ENCODE results near the gene PCED1B. TPM values are rescaled to one million over a fixed set of nuclear protein-coding genes. Genes with fewer than 3 reads are reported as not detected.

Gene PCED1B
- total and polyA plus RNA-seq, 2 donors from 2014 or later = 2.8 to 9.2 TPM

- Histone ChIP-seq H3K27me3 (ENCODE audit: control insufficient read depth, insufficient read depth, low read length) (no peaks in the 10 kb centered on the region), H3K4me3 (ENCODE audit: low read length in 3 of 3) (no peak overlapping the region), H3K9ac (ENCODE audit: low read length in 3 of 3) (no peak overlapping the region), H3K4me1 (ENCODE audit: control insufficient read depth in 2 of 3, insufficient read depth in 2 of 3, low read depth in 1 of 3, low read length in 3 of 3) (no peaks in the 10 kb centered on the region), H3K36me3 (ENCODE audit: control insufficient read depth in 2 of 3, insufficient read depth in 3 of 3, low read length in 3 of 3) (no peaks in the 10 kb centered on the region), H3K9me3 (ENCODE audit: control insufficient read depth in 2 of 3, insufficient read depth in 1 of 3, low read length in 3 of 3) (no peaks in the 10 kb centered on the region), H3K27ac (ENCODE audit: low read depth in 2 of 2, low read length in 2 of 2) (no peak overlapping the region)
- intact Hi-C loops (cut with DNase I) = no loop called here
- no peak for TF ChIP-seq CTCF (IDR thresholded peaks at IDR 0.05; ENCODE audit: borderline replicate concordance, extremely low read depth, insufficient read depth)
- DNase-seq (no peak), FAIRE-seq (no peak)
These were observed 62.0 kb downstream of the PCED1B start for GRCh38 chr12:47141459-47141858.

GRCh38 chr12:47144769-47145168 is 65.3 kb downstream of the PCED1B start:
- Histone ChIP-seq H3K9me3 (ENCODE audit: control insufficient read depth in 2 of 3, insufficient read depth in 1 of 3, low read length in 3 of 3) (no peaks in the 10 kb centered on the region), H3K27me3 (ENCODE audit: control insufficient read depth, insufficient read depth, low read length) (no peaks in the 10 kb centered on the region), H3K4me1 (ENCODE audit: control insufficient read depth in 2 of 3, insufficient read depth in 2 of 3, low read depth in 1 of 3, low read length in 3 of 3) (no peaks in the 10 kb centered on the region), H3K9ac (ENCODE audit: low read length in 3 of 3) (no peak overlapping the region), H3K4me3 (ENCODE audit: low read length in 3 of 3) (no peak overlapping the region), H3K36me3 (ENCODE audit: control insufficient read depth in 2 of 3, insufficient read depth in 3 of 3, low read length in 3 of 3) (no peaks in the 10 kb centered on the region), H3K27ac (ENCODE audit: low read depth in 2 of 2, low read length in 2 of 2) (no peak overlapping the region)
- DNase-seq (no peak), FAIRE-seq (no peak)
- TF ChIP-seq CTCF (IDR thresholded peaks at IDR 0.05; ENCODE audit: borderline replicate concordance, extremely low read depth, insufficient read depth) = no peak
- intact Hi-C loops (cut with DNase I) = no loop called here

- no peaks in the 10 kb centered on the region for H3K9me3 ChIP-seq (ENCODE audit: control insufficient read depth in 2 of 3, insufficient read depth in 1 of 3, low read length in 3 of 3)
- no peaks in the 10 kb centered on the region for H3K27me3 ChIP-seq (ENCODE audit: control insufficient read depth, insufficient read depth, low read length)
- no peak overlapping the region for H3K27ac ChIP-seq (ENCODE audit: low read depth in 2 of 2, low read length in 2 of 2)
- no peak overlapping the region for H3K4me3 ChIP-seq (ENCODE audit: low read length in 3 of 3)
- H3K36me3 ChIP-seq (ENCODE audit: control insufficient read depth in 2 of 3, insufficient read depth in 3 of 3, low read length in 3 of 3) = no peaks in the 10 kb centered on the region
- H3K9ac ChIP-seq (ENCODE audit: low read length in 3 of 3) = no peak overlapping the region
- DNase-seq (no peak), FAIRE-seq (no peak)
- no peaks in the 10 kb centered on the region for H3K4me1 ChIP-seq (ENCODE audit: control insufficient read depth in 2 of 3, insufficient read depth in 2 of 3, low read depth in 1 of 3, low read length in 3 of 3)
- intact Hi-C loops (cut with DNase I) = no loop called here
- no peak for TF ChIP-seq CTCF (IDR thresholded peaks at IDR 0.05; ENCODE audit: borderline replicate concordance, extremely low read depth, insufficient read depth)
These were observed 65.8 kb downstream of the PCED1B start for GRCh38 chr12:47145188-47145587.

DNA sequence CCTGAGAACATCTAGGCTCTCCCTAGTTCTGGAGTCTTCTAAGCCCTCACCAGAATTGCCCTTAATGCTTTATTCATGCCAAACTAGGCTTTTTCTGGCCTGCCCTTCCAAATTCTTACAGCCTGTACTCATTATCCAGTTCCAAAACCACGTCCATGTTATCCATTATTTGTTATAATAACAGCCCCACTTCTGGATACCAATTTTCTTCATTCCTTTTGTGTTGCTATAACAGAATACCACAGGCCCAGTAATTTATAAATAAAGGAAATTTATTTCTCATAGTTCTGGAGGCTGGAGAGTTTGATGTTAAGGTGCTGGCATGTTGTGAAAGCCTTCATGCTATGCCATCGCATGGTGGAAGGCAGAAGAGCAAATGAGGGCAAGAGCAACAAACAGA is 68.3 kb downstream of the PCED1B start:
- Histone ChIP-seq H3K9ac (ENCODE audit: low read length in 3 of 3) (no peak overlapping the region), H3K9me3 (ENCODE audit: control insufficient read depth in 2 of 3, insufficient read depth in 1 of 3, low read length in 3 of 3) (no peaks in the 10 kb centered on the region), H3K4me3 (ENCODE audit: low read length in 3 of 3) (no peak overlapping the region), H3K4me1 (ENCODE audit: control insufficient read depth in 2 of 3, insufficient read depth in 2 of 3, low read depth in 1 of 3, low read length in 3 of 3) (no peaks in the 10 kb centered on the region), H3K36me3 (ENCODE audit: control insufficient read depth in 2 of 3, insufficient read depth in 3 of 3, low read length in 3 of 3) (no peaks in the 10 kb centered on the region), H3K27me3 (ENCODE audit: control insufficient read depth, insufficient read depth, low read length) (no peaks in the 10 kb centered on the region), H3K27ac (ENCODE audit: low read depth in 2 of 2, low read length in 2 of 2) (no peak overlapping the region)
- intact Hi-C loops (cut with DNase I) = no loop called here
- TF ChIP-seq CTCF (IDR thresholded peaks at IDR 0.05; ENCODE audit: borderline replicate concordance, extremely low read depth, insufficient read depth) = no peak
- DNase-seq (no peak), FAIRE-seq (no peak)
